Endothelial cell of umbilical vein (primary cell): Measurements from ENCODE around the gene PPP2R2C. TPM values are rescaled to one million over a fixed set of nuclear protein-coding genes. Genes with fewer than 3 reads are reported as not detected.

ENCODE experiments used
- BruUV-seq: library from RNA; stranded (reverse); fragments of 400-500 nt; replicated peaks from 2 replicates; lab custom pipeline; 2021; lab: Mats Ljungman, UMichigan
- CTCF ChIA-PET: fragments of 300-600, 350-600 bp; sonication (Branson Sonifier 250); formaldehyde crosslinking; loops from one replicate; lab custom pipeline; 2021; ENCODE audit warnings: antibody characterized with exemption, inconsistent platforms; lab: Charles Lee
- POLR2A ChIA-PET: fragments of 300-600, 350-600 bp; sonication (Branson Sonifier 250); formaldehyde crosslinking; loops from one replicate; lab custom pipeline; 2021; ENCODE audit warnings: antibody characterized with exemption, inconsistent platforms; lab: Charles Lee
- DNase-seq: peaks from one replicate; pipeline ENCODE4 v3.0.0-alpha.2; 2011; ENCODE audit warnings: low read depth, low spot score
- FAIRE-seq: peaks from 2 replicates; lab custom pipeline; 2011; peaks lifted over from hg19 to GRCh38; lab: Jason Lieb, UNC
- H2AFZ ChIP-seq: 2 replicates; pipeline ENCODE4 v1.6.0; 2012; ENCODE audit warnings: low read depth, low read length, control low read depth, inconsistent platforms
- H3K27ac ChIP-seq: 2 replicates; pipeline ENCODE4 v1.5.1; 2011; ENCODE audit warnings: low read depth, mild to moderate bottlenecking, control low read depth, low read length, moderate library complexity; ENCODE audit not compliant: insufficient read depth
- H3K27me3 ChIP-seq, 2 experiments: 2 replicates each; pipeline versions ENCODE4 v1.6.0 to v1.6.1; 2011; ENCODE audit warnings: low read length in 2 of 2, mixed read lengths in 1 of 2; ENCODE audit not compliant: control insufficient read depth in 2 of 2, insufficient read depth in 2 of 2
- H3K36me3 ChIP-seq, 2 experiments: 2 replicates in 1 of 2; 3 replicates in 1 of 2; pipeline ENCODE4 v1.5.1; 2011; ENCODE audit warnings: low read length in 2 of 2, mild to moderate bottlenecking in 1 of 2, moderate library complexity in 1 of 2; ENCODE audit not compliant: control insufficient read depth in 2 of 2, insufficient read depth in 2 of 2; ENCODE audit errors: extremely low read depth in 1 of 2
- H3K4me1 ChIP-seq: 3 replicates; pipeline ENCODE4 v1.5.1; 2011; ENCODE audit warnings: mild to moderate bottlenecking, low read length; ENCODE audit not compliant: control insufficient read depth, insufficient read depth; ENCODE audit errors: extremely low read depth
- H3K4me2 ChIP-seq: 2 replicates; pipeline ENCODE4 v1.6.1; 2011; ENCODE audit warnings: low read length, control low read depth, mixed read lengths; ENCODE audit not compliant: insufficient read depth
- H3K4me3 ChIP-seq, 3 experiments: fragments of 200-600 bp in 1 of 3; sonication (generic), shearing (Covaris generic) in 1 of 3; replicated peaks in 1 of 3; 2 replicates each; pipeline ENCODE4 v1.5.1; 2011 to 2016; ENCODE audit warnings: control low read depth in 3 of 3, low read length in 3 of 3, mild to moderate bottlenecking in 2 of 3, inconsistent platforms in 1 of 3, low read depth in 1 of 3, moderate library complexity in 1 of 3; ENCODE audit not compliant: insufficient read depth in 1 of 3
- H3K79me2 ChIP-seq: 2 replicates; pipeline ENCODE4 v1.6.0; 2012; ENCODE audit warnings: low read length, inconsistent platforms; ENCODE audit not compliant: control insufficient read depth, insufficient read depth
- H3K9ac ChIP-seq: replicated peaks from 2 replicates; pipeline ENCODE3; 2011; ENCODE audit warnings: low read length, control low read depth; ENCODE audit not compliant: insufficient read depth; ENCODE audit errors: extremely low read depth
- H3K9me1 ChIP-seq: replicated peaks from 3 replicates; pipeline ENCODE4 v1.6.0; 2011; ENCODE audit warnings: mild to moderate bottlenecking, low read length; ENCODE audit not compliant: control insufficient read depth, insufficient read depth; ENCODE audit errors: extremely low read depth
- H3K9me3 ChIP-seq: replicated peaks from 2 replicates; pipeline ENCODE4 v1.5.1; 2012; ENCODE audit warnings: low read length, inconsistent platforms; ENCODE audit not compliant: control insufficient read depth, insufficient read depth
- H4K20me1 ChIP-seq: replicated peaks from 2 replicates; pipeline ENCODE3; 2011; ENCODE audit warnings: mild to moderate bottlenecking, low read length; ENCODE audit not compliant: control insufficient read depth, insufficient read depth; ENCODE audit errors: extremely low read depth
- CTCF ChIP-seq, 2 donors: IDR thresholded peaks; 1 replicate in 1 of 2; 2 replicates in 1 of 2; pipeline ENCODE4 v1.5.1; 2011; ENCODE audit warnings: low read length in 2 of 2, mild to moderate bottlenecking in 2 of 2, moderate library complexity in 2 of 2, control low read depth in 1 of 2, inconsistent platforms in 1 of 2, low read depth in 1 of 2; ENCODE audit not compliant: insufficient read depth in 1 of 2; ENCODE audit errors: extremely low read depth in 1 of 2
- EZH2 ChIP-seq: IDR thresholded peaks from 2 replicates; pipeline ENCODE4 v1.6.1; 2012; ENCODE audit warnings: borderline replicate concordance, low read depth, mild to moderate bottlenecking, moderate library complexity, low read length, inconsistent platforms; ENCODE audit not compliant: severe bottlenecking
- FOS ChIP-seq: IDR thresholded peaks from 2 replicates; pipeline ENCODE4 v1.6.1; 2011; ENCODE audit warnings: mild to moderate bottlenecking, low read length, moderate library complexity, borderline replicate concordance; ENCODE audit not compliant: insufficient read depth
- GATA2 ChIP-seq: IDR thresholded peaks from 2 replicates; pipeline ENCODE4 v1.7.0; 2011; ENCODE audit warnings: low read depth, mild to moderate bottlenecking, moderate library complexity, mixed read lengths, low read length; ENCODE audit not compliant: insufficient read length, insufficient read depth
- JUN ChIP-seq: IDR thresholded peaks from 2 replicates; pipeline ENCODE4 v1.6.1; 2011; ENCODE audit warnings: borderline replicate concordance, low read depth; ENCODE audit not compliant: insufficient read length, insufficient read depth
- MAX ChIP-seq: IDR thresholded peaks from 2 replicates; pipeline ENCODE4 v1.6.1; 2011; ENCODE audit not compliant: insufficient read depth, insufficient read length
- MYC ChIP-seq: IDR thresholded peaks from one replicate; pipeline ENCODE4 v1.6.1; 2011; ENCODE audit warnings: mild to moderate bottlenecking, low read depth, low read length
- POLR2A ChIP-seq: IDR thresholded peaks from 2 replicates; pipeline ENCODE4 v1.6.1; 2012; ENCODE audit warnings: low read depth, mild to moderate bottlenecking, control low read depth, low read length
- POLR2AphosphoS5 ChIP-seq: IDR thresholded peaks from 2 replicates; pipeline ENCODE4 v1.6.1; 2012; ENCODE audit warnings: low read depth, mild to moderate bottlenecking, control low read depth, low read length, moderate library complexity; ENCODE audit not compliant: insufficient read depth
- dilution Hi-C: fragments of 300-500 bp; cut with MboI; formaldehyde crosslinking; loops from one replicate; pipeline ENCODE4 v1.15.0; 2019; ENCODE audit warnings: low sequenced_read_pairs; ENCODE audit not compliant: extremely low pct_ligation_motif_present
- intact Hi-C: fragments of 100-400 bp; cut with micrococcal nuclease; formaldehyde crosslinking; loops from one replicate; pipeline ENCODE4 v1.10.0; 2022
- polyA plus RNA-seq, 4 experiments: library from polyadenylated mRNA; depleted of rRNA in 3 of 4; stranded (reverse) in 3 of 4; unstranded in 1 of 4; fragments of >200 nt; gene quantifications; 2 replicates each; pipeline versions ENCODE4 v1.2.1 to v1.2.3, GENCODE V29; 2011 to 2012; ENCODE audit warnings: missing spikeins in 1 of 4
- total RNA-seq: library from RNA; stranded (reverse); gene quantifications from 2 replicates; pipeline ENCODE4 v1.2.3, GENCODE V29; 2021

PPP2R2C gene
- total and polyA plus RNA-seq, 2 donors (not counting 3 experiments of a cell fraction or from before 2014, with no cell fraction given), result 0.03 to 0.09 TPM

GRCh38 chr4:6417516-6418050 is 54.8 kb downstream of the PPP2R2C start:
- no peaks in the 10 kb centered on the region for H3K36me3 ChIP-seq
- no TSS peak for BruUV-seq
- DNase-seq, result no peak
- H3K9ac ChIP-seq, result no peak overlapping the region
- POLR2A ChIA-PET, result no interaction called here
- no peak overlapping the region for H3K27ac ChIP-seq
- intact Hi-C loops (no loop called here), dilution Hi-C loops (no loop called here)
- no peak for FAIRE-seq
- H2AFZ ChIP-seq, result no peak overlapping the region
- H3K4me3 ChIP-seq, result no peak overlapping the region
- no peaks in the 10 kb centered on the region for H4K20me1 ChIP-seq
- H3K79me2 ChIP-seq, result no peaks in the 10 kb centered on the region
- TF ChIP-seq MAX (no peak), CTCF (IDR thresholded peaks at IDR 0.05; ENCODE audit: extremely low read depth in 1 of 2, insufficient read depth in 1 of 2, low read depth in 1 of 2, low read length in 2 of 2) (no peak), FOS (no peak), POLR2A (no peak), JUN (no peak), POLR2AphosphoS5 (no peak), EZH2 (no peak), MYC (no peak), GATA2 (no peak)
- H3K27me3 ChIP-seq, result no peaks in the 10 kb centered on the region
- no peak overlapping the region for H3K4me2 ChIP-seq
- CTCF ChIA-PET, result interaction anchor here (0.6 kb wide), 1 partner anchor 30 kb away, joined by 3 read pairs; no protein-coding TSS in a partner anchor
- no peaks in the 10 kb centered on the region for H3K9me3 ChIP-seq
- no peaks in the 10 kb centered on the region for H3K4me1 ChIP-seq
- H3K9me1 ChIP-seq, result no peaks in the 10 kb centered on the region
